Endometrial microvascular endothelial cells (primary cell): ENCODE results near the gene CANT1. TPM values are rescaled to one million over a fixed set of nuclear protein-coding genes. Genes with fewer than 3 reads are reported as not detected.

Source experiments
- in situ Hi-C: cut with HindIII; loops from 2 replicates; pipeline ENCODE4 v1.10.0; 2017; ENCODE audit warnings: low sequenced_read_pairs, low pct_unique_long_range_greater_than_20kb; ENCODE audit errors: inconsistent ontology term
- total RNA-seq: library from RNA; depleted of rRNA; stranded (reverse); fragments of >200 nt; gene quantifications from one replicate; pipeline ENCODE4 v1.2.3, GENCODE V29; 2015; ENCODE audit errors: inconsistent ontology term

The CANT1 gene
- total RNA-seq, 1 donor from 2014 or later = 89.3 TPM

DNA sequence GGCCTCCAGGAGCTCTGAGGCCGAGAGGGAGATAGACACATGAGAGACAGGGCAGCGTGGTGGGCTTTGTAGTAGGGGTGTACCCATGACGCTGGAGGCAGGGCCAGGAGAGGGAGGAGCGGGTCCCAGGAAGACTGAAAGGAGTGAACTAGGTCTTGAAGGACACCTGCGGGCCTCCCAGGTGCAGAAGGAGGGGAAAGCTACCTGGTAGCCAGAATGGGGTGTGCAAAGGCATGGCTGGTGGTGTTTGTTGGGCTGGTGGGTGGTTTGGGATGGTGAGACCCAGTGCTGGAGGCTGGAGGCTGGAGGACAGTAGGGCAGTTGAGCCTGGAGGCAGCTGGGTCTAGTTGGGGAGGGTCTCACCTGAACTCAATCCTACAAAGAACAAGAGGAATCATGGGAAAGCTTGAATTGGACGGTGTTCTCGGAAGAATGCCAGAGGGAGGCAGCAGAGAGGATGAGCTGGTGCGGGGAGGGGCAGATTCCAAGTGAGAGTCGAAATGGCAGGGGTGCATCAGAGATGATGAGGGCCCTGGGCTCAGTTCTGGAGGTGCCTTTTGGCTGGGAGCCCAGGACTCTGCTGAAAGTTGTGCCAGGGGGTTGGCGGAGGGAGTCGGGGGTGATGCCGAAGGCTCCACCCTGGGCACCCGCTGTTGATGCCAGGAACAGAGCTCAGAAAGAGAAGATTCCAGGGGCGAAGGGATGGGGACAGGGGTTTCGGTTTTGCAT is 35.6 kb upstream of the CANT1 start:
- in situ Hi-C loops = no loop called here

DNA sequence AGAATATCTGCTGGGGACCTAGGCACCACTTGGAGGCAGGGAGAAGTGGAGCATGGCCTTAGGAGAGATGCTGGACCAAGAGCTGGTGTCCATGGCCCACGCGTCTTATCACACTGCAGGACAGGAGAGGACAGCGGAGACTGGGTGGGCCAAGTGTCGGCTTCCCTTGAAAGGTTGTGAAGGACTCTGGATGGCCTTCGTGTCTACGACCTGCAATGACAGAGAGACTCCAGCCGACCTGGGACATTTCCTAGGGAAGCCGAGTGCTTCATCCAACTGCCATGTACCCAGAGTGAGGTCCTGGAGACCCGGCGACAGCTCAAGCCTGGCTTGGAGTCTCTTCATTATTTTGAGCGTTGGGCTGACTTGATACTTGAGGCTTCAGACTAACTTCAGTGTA is 34.9 kb upstream of the CANT1 start:
- in situ Hi-C loops = no loop called here

DNA sequence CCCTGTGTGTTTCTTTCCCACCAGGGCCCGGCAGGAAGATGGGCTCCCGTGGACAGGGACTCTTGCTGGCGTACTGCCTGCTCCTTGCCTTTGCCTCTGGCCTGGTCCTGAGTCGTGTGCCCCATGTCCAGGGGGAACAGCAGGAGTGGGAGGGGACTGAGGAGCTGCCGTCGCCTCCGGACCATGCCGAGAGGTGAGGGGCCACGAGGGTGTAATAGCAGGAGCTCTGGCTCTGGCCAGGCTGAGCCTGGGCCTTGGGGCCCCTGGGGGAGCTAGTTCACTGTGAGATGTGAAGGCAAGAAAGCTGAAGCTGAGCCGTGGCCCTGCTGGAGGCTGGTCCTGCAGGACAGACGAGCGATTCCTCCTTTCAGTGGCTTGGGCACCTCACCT is 34.4 kb upstream of the CANT1 start:
- in situ Hi-C loops = no loop called here

DNA sequence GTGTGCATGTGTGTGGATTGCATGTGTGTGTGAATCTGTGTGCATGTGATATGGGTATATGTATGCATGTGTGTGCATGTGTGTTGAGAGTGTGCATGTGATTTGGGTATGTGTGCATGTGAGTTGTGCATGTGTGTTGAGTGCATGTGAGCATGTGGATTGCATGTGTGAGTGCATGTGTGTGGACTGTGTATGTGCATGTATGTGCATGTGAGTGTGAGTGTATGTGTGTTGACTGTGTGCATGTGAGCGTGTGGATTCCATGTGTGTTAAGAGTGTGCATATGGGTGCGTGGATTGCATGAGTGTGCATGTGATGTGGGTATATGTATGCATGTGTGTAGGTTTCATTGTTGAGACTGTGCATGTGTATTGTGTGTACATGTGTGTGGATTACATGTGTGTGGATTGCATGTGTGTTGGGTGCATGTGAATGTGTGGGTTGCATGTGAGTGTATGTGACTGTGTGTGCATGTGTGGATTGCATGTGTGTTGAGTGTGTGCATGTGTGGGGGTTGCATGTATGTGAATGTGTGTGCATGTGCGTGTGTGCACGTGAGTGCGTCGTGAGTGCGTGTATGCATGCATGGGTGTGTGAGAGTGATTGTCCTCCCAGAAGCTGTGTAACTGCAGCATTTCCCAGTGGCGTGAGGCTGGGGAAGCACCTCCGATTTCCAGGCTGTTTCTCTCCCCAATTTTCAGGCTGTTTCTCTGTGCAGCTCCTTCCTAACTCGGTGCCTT is 33.8 kb upstream of the CANT1 start:
- in situ Hi-C loops = no loop called here

DNA sequence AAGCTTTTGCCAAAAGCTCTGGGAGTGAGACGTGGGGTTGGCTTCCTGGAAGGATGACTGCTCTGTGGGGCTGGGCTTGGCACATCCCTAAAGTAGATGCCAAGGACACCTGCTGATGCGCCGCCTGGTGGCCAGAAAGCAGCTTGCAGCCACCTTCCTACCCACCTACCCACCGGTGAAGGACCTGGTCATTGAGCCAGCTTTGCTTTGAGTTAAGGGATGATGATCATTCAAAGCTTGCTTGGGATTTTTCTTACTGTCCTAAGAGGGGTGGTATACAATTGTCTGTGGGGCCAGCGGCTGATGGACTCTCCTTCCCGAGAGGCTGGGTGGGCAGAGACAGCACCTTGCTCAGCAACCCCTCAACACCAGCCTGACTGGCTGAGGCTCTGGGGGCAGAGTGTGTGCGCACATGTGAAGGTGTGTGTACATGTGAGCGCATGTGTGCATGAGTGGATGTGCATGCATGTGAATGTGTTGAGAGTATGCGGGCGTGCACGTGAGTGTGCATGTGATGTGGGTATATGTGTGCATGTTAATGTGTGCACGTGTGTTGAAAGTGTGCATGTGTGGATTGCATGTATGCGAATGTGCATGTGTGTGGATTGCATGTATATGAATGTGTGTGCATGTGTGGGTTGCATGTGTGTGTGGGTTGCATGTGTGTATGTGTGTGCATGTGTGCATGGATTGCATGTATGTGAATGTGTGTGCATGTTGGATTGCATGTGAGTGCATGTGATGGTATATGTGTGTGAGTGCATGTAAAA is 33.0 kb upstream of the CANT1 start:
- in situ Hi-C loops = no loop called here

DNA sequence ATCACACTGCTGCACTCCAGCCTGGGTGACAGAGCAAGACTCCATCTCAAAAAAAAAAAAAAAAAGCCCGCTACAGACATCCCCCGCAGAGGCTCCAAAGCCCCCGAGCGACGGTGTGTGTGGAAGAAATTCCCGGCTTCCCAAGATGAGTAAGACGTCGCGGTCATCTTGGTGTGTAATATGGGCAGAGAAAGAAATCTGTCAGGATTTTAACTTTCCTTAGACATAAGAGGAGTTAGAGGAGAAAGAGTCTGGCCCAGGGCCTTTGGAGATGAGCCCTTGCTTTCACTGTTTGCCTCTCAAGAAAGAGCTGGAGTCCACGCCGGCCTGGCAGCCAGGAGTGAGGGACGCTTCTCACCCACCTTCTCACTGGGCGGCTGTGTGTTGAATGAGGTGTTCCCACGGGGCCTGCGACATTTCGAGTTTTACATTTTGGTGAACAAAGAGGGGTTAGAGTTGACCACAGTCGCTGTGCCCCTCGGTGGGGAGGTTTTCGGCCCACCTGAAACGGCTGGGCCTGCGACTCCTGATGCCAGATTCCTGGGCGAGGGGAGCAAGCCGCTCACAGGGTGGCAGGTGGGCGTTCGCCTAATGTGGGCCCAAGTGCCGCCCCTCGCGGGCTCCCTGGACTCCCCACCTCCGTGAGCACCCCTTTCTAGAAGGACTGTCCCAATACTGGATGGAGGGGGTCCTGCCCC is 32.3 kb upstream of the CANT1 start:
- in situ Hi-C loops = no loop called here

DNA sequence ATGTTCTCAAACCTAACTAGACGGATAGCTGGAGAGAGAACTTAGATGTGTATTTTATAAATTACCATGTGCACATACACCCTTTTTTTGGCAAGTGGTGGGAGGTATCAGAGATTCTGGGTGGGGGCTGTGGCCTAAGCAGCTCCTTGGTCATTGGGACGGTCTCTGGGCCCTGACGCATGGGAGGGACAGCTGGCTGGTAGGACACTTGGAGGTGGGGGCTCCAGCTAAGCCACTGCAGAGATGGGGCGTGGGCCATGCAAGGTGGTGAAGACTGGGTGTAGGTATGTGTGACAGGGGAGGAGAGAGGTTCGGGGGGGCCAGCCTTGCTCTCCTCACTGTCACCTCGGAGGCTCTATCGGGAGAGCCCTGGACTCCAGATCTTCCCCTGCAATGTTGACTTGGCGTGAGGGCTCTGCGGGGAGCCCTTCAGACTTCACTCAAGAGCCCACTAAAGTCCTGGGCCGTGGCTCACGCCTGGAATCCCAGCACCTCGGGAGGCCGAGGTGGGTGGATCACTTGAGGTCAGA is 31.5 kb upstream of the CANT1 start:
- in situ Hi-C loops = no loop called here

DNA sequence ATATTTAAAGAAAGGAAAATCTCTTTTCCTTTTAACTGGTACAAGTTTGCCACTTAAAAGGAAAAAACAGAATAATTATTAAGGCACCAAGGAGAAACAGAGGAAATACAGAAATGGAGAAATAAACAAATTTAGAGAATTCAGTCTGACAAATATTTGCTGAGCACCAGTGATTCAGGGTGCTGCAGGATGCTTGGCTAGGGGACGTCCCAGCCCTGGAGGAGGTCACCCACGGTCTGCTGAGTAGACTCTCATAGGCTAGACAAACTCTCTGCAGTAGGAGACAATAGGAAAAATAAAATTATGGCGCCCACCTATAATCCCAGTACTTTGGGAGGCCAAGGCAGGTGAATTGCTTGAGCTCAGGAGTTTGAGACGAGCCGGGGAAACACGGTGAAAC is 30.3 kb upstream of the CANT1 start:
- in situ Hi-C loops = no loop called here

DNA sequence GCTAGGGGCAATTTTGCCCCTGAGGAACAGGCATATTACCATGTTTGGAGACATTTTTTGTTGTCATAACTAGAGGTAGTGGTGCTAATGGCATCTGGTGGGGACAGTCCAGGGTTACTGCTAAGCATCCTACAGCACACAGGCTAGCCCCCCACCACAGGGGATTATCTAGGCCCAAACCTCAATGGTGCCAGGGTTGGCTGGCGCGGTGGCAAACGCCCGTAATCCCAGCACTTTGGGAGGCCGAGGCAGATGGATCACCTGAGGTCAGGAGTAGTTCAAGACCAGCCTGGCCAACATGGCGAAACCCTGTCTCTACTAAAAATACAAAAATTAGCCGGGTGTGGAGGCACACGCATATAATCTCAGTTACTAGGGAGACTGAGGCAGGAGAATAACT is 29.6 kb upstream of the CANT1 start:
- in situ Hi-C loops = no loop called here

DNA sequence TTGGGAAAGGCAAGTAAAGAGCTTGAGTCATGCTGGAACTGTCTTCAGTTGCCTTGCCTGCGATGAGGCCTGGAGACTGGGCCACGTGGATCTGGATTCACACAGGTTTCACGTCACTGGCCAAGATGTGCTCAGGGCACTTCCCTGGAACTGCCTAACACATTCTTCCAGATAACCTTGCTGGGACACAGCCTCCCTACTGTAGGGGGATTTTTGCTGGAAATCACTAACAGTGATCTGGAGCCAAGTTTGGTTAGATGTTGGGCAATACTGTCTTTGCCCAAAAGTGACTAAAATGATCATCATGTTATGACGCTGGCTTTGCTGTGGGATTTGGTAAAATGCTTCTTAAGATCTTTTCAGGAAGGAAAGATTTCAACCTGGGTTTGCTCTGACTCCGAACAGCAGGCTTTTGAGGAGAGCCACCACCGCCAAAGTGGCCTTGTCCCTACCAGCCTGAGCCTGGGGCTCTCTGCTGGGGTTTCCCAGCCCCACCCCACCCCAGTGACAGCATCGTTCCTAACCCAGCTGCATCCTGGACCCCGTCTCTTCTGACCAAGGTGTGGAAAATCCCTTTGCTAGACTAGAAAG is 29.1 kb upstream of the CANT1 start:
- in situ Hi-C loops = no loop called here

DNA sequence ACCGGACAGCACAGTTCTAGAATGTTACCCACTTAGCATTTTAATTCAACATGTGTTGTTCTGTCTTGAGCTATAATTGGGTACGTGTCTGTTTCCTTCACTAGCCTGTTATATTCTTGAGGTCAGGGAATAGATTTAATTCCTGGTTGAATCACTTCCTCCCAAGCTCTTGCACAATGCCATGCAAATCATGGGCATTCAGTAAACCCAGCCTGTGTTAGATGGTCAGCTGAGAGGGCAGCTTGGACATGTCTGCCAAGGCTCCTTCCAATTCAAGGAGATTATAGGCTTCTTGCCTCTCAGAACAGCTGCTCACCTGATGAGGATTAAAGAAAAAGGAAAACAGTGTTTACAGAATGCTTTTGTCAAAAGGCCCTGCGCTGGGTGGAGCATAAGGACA is 27.0 kb upstream of the CANT1 start:
- in situ Hi-C loops = no loop called here

DNA sequence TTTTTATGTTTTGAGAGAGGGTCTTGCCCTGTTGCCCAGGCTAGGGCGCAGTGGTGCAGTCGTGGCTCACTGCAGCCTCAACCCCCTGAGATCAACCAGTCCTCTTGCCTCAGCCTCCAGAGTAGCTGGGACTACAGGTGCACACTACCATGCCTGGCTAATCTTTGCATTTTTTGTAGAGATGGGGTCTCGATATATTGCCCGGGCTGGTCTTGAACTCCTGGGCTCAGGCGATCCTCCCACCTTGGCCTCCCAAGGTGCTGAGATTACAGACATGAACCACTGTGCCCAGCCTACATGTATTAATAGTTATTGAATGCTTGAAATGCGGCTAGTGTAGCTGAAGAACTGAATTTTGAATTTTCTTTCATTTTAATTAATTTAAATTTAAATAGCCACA is 26.6 kb upstream of the CANT1 start:
- in situ Hi-C loops = no loop called here

DNA sequence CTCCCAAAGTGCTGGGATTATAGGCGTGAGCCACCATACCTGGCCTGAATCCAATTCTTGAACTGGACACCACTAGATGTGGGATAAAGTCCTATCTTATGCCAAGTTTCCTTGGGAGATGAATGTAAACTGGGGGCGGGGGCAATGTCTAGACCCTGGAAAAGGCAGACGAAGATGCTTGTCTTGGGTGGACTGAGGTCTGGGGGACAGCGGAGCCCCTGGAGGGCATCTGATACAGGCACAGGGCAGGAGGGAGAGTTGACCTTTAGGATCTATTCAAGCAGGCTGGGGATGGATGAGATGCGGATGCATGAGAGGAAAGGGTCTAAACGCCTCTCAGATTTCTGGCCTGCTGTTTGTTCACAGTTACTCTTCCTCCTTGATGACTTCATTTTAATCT is 26.1 kb upstream of the CANT1 start:
- in situ Hi-C loops = no loop called here

DNA sequence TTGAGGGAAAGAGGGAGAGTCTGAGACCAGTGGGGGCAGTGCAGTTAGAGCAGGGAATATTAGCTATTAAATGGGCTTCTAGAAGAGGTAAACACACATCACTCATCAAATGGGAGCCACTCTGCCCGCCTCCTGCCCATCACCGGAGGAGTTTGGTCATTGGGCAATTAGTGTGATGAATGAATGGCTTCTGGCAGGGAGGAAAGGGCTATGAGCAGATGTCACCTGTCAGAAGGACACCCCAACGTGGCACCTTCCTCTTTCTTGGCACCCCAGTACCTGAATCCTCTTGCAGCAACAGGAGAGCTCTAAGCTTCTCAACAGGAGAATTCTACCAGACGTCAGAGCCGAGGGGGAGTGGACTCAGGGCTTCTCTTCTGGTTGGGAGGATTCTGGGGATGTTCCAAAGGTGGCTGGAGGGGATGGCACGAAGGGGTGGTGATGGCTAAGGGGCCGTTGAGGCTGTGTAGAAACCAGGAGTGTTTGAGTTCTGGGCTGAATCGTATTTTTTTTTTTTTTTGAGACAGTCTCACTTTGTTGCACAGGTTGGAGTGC is 25.4 kb upstream of the CANT1 start:
- in situ Hi-C loops = no loop called here

DNA sequence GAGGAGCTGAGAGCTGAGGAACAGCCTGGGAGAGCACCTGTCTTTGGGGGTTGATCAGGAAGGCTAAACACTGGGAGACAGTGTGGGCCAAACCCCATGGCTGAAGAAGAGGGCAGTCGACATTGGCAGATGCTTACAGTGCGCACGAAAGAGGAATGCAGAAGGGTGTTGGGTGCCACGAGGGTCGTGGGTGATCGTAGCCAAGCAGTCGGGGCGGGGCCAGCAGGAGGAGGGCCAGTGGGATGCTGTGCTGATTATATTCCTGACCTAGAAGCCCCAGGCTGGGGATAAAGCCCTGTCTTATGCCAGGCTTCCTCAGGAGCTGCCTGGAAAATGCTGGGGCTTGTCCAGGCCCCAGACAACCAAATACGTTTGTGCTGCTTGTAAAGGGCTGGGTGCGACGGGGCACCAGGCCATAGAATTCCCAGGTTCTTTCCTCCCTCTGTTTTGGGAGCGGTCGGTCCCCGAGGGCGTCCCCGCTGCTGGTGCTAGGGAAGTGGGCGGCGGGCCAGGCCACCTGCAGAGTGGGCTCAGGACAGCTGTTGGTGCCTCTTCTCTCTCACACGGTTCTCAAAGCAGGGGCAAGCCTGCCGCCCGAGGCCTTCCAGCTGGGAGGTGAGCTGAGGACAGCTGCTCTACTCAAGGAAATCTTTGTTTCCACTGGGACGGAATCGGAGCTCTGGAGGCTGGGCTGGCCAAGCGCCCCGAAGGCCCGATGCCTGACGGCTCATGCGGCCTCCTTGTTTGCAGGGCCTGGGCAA is 24.4 kb upstream of the CANT1 start:
- in situ Hi-C loops = no loop called here

DNA sequence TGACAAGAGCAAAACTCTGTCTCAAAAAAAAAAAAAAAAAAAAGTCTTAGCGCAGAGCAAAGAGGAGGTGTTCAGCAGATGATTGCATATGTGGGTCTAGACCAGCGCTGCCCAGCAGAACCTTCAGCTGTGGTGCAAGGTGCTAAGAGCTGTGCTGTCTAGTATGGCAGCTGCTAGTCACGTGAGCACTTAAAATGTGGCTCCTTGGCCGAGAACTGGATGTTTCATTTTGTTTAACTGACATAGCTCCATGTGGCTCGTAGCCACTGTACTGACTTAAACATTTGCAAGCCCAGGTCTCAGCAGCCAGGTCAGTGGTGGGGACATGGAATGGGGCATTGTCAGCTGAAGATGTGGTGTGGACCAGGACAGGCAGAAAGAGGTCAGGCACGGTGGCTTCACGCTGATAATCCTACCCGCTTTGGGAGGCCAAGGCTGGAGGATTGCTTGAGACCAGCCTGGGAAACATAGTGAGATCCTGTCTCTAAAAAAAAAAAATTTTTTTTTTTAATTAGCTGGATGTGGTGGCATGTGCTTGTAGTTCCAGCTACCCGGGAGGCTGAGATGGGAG is 23.6 kb upstream of the CANT1 start:
- in situ Hi-C loops = no loop called here

DNA sequence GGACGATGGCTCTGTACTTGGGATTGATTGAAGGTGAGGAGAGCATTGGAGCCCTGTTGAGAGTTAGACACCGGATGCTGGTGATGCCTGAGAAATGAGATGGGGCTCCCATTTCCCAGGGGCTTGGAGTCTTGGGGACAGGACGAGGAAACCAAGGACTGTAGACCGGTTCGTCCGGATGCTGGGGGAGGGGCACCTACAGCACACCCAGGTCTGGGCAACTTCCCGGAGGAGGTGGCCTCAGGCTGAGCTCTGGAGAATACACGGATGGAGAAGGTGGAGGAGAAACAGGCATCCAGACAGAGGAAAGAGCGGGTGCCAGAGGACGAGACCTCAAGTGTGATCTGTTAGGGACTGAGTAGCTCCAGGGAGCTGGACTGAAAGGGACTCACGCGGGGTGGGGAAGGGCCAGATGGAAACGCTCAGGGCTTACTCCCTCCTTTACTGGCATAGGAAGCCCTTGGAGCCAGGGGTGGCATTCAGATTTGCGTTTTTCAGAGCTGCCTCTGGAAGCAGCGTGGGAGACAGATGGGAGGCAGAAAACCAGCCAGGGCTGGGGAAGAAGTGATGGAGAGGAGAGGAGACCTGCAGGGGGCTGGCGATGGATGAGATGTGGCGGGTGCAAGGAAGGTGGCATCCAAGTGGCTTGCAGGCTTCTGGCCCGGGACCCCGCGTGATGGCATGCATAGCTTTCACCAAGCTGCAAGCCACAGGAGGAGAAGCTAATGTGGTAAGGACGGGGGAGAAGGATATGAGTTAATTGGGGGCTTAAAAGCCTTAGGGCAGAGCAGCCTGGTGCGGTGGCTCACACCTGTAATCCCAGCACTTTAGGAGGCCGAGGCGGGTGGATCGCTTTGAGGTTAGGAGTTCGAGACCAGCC is 22.7 kb upstream of the CANT1 start:
- in situ Hi-C loops = no loop called here
